Stimulated activated CD8-positive, alpha-beta memory T cell treated with anti-CD3 and anti-CD28 coated beads, Interleukin-2, amount 100 ng/mL, for 1 hour (primary cell): ENCODE data around the gene RPS21.

Experiments used
- DNase-seq, 2 donors: peaks; one replicate each; pipeline ENCODE4 v3.0.0-alpha.2; 2020; ENCODE audit warnings: low read depth in 2 of 2

The RPS21 gene

GRCh38 chr20:62396367-62397239 is 9.7 kb downstream of the RPS21 start:
- no peak for DNase-seq

- DNase-seq, result no peak
These were observed 11.4 kb downstream of the RPS21 start for GRCh38 chr20:62398120-62398821.

- DNase-seq, result no peak
These were observed 13.1 kb downstream of the RPS21 start for GRCh38 chr20:62400021-62400420.

DNA sequence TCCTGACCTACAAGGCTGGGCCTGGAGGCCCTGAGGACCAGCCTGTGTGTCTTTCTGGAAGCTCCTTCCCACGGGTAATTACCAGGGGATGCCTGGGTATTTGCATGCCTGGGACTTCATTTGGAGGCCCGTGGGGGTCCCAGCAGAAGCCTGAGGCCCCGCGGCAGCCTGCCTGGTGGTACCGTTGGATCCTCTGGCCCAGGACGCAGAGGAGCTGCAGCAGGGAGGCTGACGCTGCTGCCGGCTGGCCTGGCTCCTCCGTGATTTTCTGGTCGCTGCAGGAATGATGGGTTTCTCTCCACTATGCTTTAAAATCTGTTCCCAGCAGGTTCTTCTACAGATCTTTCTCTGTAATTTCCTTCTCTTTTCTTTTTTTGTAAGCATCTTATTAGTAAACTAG is 13.6 kb downstream of the RPS21 start:
- DNase-seq, result no peak

DNA sequence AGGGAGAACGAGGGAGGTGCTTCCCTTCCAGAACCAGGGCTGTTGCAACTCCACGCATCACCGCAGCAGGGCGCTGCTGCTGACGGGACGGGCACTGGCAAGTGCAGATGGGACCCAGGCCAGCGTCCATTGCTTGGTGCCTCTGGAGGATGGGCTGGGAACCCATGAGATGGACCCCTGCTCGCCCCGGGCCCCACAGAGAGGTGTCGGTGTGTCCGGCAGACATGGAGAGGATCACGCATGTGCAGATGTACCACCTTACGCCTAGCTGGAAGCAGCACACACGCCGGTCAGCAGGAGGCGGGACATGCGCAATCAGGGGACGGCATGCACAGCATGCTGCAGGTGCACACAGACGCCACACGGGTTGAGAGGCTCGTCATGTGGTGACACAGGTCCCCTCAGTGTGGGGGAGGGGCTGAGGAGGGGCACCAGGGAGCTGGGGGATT is 14.5 kb downstream of the RPS21 start:
- DNase-seq, result no peak

DNA sequence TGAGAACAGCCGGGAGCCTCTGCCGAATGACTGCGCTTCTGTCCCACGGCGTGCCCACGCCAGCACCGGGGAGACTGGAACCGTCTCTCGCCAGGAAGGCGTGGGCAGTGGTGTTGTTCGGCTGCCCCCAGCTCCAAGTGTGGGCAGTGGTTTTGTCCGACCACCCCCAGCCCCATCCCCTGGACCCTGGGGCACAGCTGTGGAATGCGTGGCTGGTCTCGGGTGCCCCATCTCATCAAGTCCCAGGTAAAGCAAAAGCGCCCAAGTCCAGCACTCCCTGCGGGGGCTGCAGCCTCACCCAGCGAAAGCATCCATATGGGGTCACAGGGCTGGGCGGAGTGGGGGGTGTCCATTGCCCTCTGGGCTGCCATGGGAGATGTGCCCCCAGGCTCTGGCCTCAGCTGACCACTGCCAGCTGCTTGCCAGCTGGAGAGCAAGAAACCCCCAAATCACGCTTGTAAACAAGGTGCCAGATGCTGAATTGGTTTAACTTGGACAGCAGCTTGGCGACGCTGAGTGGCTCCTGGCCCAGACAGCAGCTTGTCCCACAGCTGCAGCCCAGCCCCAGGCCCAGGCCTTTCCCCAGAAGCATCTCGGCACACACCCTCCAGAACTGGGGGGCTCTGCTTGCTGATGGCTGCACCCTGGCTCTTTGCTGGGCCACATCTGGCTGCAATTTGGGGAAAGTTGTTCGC is 15.7 kb downstream of the RPS21 start:
- DNase-seq, result no peak

DNA sequence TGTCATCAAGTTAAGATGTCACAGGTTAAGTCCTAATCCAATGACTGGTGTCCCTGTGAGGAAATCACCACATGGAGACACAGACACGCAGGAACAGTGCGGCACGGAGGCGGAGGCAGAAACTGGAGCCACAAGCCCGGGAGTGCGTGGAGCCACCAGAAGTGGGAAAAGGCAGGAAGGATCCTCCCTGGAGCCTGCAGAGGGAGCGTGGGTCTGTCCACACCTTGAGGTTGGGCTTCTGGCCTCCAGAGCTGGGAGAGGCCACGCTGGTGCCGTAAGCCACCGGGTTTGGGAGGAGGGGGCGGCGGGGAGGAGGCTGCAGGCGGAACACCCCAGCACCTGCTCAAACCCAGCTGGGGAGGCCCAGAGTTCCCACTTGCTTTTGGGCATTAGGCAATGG is 16.4 kb downstream of the RPS21 start:
- DNase-seq, result no peak

GRCh38 chr20:62404112-62404665 is 17.3 kb downstream of the RPS21 start:
- DNase-seq, result no peak

- DNase-seq, result no peak
These were observed 17.8 kb downstream of the RPS21 start for GRCh38 chr20:62404761-62405107.

DNA sequence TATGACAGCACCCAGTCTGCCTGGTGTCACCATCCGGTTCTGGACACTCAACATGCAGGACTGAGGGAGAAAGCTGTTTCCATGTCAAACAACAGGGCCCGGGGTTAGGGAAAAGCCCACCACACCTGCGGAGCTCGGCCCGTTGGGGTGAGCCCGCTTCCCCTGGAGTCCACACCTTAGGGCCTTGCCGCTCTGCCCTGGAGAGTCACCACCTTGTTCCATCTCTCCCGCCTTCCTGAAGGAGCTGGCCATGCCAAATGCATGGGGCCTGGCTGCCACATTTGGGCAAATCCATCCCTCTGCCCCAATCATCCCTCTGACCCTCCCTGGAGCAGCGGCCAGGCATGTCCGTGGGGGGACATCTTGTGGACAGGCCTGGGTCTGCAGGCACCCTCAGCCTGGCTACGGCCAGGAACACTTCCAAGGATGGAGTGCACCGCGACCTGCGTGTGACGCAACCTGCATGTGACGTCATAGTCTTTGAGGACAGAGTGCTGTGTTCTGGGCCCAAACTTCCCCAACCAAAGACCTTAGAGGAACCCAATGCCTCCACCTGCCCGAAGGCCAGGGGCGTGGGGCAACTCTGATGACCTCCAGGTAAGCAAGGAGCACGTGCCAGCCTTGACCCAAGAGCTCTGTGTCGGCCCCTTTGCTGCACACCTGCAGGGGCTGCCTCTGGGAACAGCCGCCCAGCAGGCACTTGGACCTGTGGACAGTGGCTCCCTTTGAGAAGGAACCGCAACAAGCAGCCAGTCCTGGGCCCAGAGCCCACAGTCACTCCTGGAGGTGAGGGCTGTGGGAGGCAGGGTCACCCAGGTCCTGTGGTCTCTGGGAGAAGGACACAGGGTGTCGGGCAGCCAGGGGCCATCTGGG is 18.4 kb downstream of the RPS21 start:
- DNase-seq, result no peak

DNA sequence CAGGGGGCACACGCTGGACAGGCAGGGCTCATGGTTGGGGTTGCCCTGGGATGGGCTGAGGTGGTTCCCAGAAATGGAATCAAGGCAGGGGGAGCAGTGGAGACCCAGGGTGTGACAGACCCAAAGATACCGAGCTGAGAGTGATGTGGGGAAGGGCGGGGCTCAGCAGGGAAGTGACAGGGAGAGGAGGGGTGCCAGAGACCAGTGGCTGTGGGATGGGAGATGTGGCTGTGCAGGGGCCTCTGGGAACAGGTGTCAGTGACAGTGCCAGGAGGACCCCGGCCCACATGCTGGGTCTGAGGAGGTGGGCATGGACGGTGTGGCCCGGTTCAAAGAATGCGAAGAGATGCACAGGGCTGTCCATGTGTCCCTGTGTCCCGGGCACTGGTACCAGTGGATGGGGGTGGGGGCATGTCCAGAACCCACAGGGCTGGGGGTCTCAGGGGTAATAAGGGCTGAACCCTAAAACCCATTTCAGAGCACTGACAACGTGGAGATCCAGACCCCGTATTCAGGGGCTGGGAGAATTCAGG is 19.1 kb downstream of the RPS21 start:
- DNase-seq, result no peak

- no peak for DNase-seq
These were observed 19.8 kb downstream of the RPS21 start for GRCh38 chr20:62406635-62407176.

- peak; percentile 80 to 83 for DNase-seq
These were observed 20.5 kb downstream of the RPS21 start, which contains the start of gene CABLES2 for GRCh38 chr20:62407221-62407992. Gene CABLES2 (minus strand): TSS chr20:62407285. CDS start chr20:62407276, 9 bp downstream.

DNA sequence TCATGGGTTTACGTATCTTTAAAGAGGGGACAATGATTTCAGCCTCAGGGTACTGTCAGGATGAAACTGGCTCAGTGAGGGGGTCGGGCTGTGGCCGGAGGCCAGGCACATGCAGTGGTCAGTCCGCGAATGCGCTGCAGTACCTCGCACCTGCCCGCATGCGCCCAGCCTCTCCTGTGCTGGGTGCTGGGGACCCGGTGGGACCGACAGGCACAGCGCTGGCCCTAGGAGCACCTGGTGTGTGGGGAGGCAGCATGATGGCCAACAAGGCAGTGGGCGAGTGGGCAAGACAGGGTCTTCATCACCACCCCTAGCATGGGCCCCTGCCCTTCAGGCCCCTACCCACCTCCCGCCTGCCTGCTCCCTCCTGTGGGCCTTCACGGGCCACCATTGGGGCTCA is 21.2 kb downstream of the RPS21 start:
- DNase-seq, result no peak

DNA sequence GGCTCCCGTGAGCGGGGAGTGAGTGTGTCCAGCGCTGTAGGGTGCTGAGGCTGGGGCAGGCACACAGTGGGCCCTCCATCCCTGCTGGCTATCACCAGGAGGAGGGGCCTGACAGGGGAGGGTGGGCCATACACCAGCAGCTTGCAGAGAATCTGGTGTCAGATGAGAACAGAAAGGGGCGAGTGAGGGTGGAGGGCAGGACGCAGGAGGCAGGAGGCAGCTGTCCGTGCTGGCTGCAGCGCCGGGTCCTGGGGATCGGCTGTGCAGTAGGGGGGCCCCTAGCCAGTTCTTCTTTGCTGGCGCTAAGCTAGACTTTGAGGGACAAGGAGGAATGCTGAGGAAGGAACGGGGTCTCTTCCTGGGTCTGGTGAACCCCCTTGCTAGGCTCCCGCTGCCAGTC is 21.7 kb downstream of the RPS21 start:
- no peak for DNase-seq

GRCh38 chr20:62409086-62409853 is 22.4 kb downstream of the RPS21 start:
- DNase-seq, result no peak

- no peak for DNase-seq
These were observed 23.2 kb downstream of the RPS21 start for GRCh38 chr20:62409931-62410745.
